SK-N-MC (cell line): ENCODE data around the gene POU3F4.

Experiments
- DNase-seq: peaks from one replicate; pipeline ENCODE4 v3.0.0-alpha.2; 2011; ENCODE audit warnings: low read depth, low spot score
- H3K27ac ChIP-seq: fragments of 200-600 bp; sonication (generic); 2 replicates; pipeline ENCODE4 v1.5.1; 2016; ENCODE audit warnings: mixed run types
- H3K36me3 ChIP-seq: fragments of 200-600 bp; sonication (generic); 2 replicates; pipeline ENCODE4 v1.6.1; 2017; ENCODE audit warnings: antibody characterized with exemption, low read length, mixed read lengths; ENCODE audit not compliant: insufficient read depth
- H3K4me3 ChIP-seq: fragments of 200-600 bp; sonication (generic); 2 replicates; pipeline ENCODE4 v1.5.1; 2016
- H3K9ac ChIP-seq: fragments of 200-600 bp; sonication (generic); 2 replicates; pipeline ENCODE4 v1.8.0; 2017; ENCODE audit warnings: mixed run types, mixed read lengths; ENCODE audit not compliant: insufficient read length
- H3K9me3 ChIP-seq: fragments of 200-600 bp; sonication (generic); 2 replicates; pipeline ENCODE4 v1.6.1; 2017; ENCODE audit warnings: low read depth, mild to moderate bottlenecking, antibody characterized with exemption, low read length, moderate library complexity, mixed read lengths
- EZH2 ChIP-seq: fragments of 200-600 bp; sonication (generic); IDR thresholded peaks from one replicate; pipeline ENCODE4 v1.6.1; 2017; ENCODE audit warnings: antibody characterized with exemption
- FOXP2 ChIP-seq: optimal IDR thresholded peaks from 2 replicates; pipeline ENCODE3; 2011; ENCODE audit warnings: mild to moderate bottlenecking, moderate library complexity; ENCODE audit not compliant: insufficient read depth; ENCODE audit errors: extremely low read length, control extremely low read depth
- POLR2AphosphoS5 ChIP-seq: IDR thresholded peaks from 2 replicates; pipeline ENCODE4 v1.6.1; 2012; ENCODE audit warnings: mild to moderate bottlenecking, low read depth, low read length, borderline replicate concordance

Gene POU3F4

DNA sequence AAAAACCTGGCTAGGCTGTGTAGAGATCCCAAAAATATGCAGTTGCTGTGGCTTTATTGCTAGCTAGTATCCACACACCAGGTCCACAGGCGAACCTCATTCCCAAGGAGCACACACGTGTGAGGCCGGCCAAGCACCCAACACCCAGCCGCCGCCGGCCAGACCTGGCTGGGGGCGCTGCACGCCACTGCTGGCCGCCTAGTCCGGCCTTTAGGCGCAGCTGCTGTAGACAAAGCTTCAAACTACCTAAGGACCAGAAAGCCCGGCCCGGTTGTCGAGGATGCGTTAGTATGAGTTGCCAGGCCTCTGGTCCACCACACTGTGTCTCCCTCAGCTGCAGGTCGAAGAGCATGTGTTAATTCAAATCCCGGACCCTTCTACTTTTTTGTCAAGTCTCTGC is 3.1 kb downstream of the POU3F4 start:
- Histone ChIP-seq H3K9me3 (no peaks in the 10 kb centered on the region), H3K4me3 (no peak overlapping the region), H3K27ac (no peak overlapping the region), H3K9ac (no peak overlapping the region), H3K36me3 (no peaks in the 10 kb centered on the region)
- no peak for DNase-seq
- TF ChIP-seq POLR2AphosphoS5: no peak
- TF ChIP-seq FOXP2: no peak
- no peak for TF ChIP-seq EZH2

DNA sequence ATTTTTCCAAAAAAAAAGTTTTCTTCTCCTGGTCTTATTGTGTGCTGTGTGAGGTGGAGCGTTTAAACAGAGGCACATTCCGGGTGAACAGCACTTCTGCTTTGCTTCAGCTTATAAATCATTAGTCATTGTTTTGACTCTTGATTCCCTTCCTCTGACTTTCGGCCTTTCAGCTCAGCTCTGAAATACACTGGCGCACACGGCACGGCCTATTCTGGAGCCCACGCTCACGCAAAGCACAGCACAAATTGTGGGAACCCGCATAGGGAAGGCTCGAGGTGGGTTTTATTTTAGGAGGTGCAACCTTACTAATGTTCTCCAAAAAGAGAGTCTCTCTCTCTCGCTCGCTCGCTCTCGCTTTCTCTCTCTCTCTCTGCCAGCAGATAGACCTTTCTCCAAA is 4.0 kb downstream of the POU3F4 start:
- no peaks in the 10 kb centered on the region for H3K9me3 ChIP-seq
- DNase-seq: no peak
- H3K9ac ChIP-seq: no peak overlapping the region
- H3K4me3 ChIP-seq: no peak overlapping the region
- H3K27ac ChIP-seq: no peak overlapping the region
- no peaks in the 10 kb centered on the region for H3K36me3 ChIP-seq
- TF ChIP-seq EZH2 (no peak), FOXP2 (no peak), POLR2AphosphoS5 (no peak)

DNA sequence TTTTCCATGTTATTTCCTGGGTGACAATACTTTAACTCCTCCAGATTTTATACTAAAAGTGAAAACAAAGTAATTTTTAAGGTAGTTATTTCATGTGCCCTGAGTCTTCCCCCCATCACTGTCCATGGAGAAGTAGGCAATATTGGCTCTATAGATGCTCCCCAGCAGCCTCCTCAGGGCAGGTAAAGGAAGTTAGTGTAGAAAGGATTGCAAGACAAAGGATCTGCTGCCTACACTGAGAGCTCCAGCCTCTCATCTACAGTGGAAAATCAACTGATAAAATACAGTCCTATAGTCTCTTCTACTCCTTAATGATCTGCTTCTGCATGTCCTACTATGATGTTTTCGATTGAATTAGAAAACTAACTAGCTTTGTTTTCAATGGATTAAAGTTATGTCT is 8.5 kb downstream of the POU3F4 start:
- H3K9me3 ChIP-seq: no peaks in the 10 kb centered on the region

DNA sequence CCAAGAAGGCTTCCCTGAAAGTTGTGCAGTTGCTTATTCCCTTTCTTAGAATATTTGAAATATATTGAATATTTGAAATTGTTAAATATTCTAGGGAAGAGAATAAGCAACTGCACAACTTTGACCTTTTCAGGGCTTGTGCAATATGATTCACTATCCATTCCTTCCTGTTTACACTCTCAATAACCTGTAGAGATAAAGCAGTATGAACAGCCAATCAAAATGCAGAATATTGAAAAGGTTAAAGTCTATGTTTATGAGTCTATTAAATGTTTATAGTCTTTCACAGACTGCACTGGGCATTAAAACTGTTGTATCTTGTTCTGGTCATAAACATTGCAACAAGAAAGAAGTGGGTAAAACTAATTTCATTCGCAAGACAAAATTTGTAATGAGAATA is 13.8 kb downstream of the POU3F4 start:
- no peak overlapping the region for H3K9ac ChIP-seq
- H3K36me3 ChIP-seq: no peaks in the 10 kb centered on the region
- no peak overlapping the region for H3K4me3 ChIP-seq
- no peak for DNase-seq
- no peaks in the 10 kb centered on the region for H3K9me3 ChIP-seq
- no peak overlapping the region for H3K27ac ChIP-seq
- no peak for TF ChIP-seq POLR2AphosphoS5
- no peak for TF ChIP-seq FOXP2
- TF ChIP-seq EZH2: no peak

More for the DNA sequence above, 8.5 kb downstream of the POU3F4 start:
- TF ChIP-seq EZH2 (no peak), FOXP2 (no peak), POLR2AphosphoS5 (no peak)
- Histone ChIP-seq H3K27ac (no peak overlapping the region), H3K36me3 (no peaks in the 10 kb centered on the region), H3K4me3 (no peak overlapping the region), H3K9ac (no peak overlapping the region)
- DNase-seq: no peak

DNA sequence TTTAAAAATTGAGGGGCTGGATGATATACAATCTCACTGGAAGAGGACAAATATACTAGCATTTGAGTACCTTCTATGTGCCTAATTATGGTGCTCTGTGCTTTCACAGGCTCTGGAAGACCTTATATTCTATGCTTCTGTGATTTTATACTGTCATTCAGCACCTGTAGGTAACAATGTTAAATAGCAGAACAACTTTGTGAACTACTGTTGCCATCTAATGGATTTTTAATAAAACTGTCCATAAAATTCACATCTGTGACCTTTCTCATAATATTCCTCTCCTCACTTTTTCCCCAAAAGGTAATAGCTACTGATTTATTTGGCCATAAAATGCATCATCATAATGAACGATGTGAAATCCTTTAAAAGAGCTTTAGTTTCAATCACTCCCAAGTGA is 21.9 kb downstream of the POU3F4 start:
- no peak for TF ChIP-seq FOXP2
- TF ChIP-seq EZH2: no peak
- no peak for TF ChIP-seq POLR2AphosphoS5
- DNase-seq: no peak
- no peaks in the 10 kb centered on the region for H3K36me3 ChIP-seq

DNA sequence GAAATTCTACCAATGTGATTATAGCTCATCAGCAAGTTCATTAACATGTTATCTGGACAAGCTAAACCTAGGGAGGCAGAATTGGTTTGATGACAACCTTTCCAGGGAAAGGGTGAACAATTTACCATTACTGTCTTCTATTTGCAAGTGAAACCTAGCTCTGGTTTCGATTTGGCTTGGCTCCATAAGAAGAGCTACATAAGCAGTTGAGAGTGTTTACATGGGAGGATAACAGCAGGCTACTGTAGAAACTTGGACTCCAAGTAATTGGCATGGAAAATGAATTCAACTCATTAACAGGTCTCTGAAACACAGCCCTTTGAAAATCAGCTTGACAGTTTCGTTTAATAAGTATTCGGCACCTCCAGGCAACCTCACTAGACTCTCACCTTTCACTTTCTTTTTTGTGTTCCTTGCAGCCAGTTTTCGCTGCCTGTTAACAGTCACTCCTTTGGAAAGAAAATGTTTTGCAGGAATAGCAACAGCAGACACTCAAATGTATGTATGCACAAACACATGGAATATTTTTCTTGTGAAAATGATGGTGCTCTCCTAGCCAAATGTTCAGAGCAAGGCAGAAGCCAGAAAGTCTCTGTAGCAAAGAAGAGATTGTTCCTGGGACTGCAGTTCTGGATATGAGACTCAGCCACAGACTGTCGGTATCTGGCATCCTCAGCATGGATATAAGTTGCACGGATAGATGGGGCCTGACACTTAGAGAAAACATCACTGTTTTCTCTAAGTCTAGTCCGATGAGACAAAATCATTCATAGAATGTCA is 27.5 kb downstream of the POU3F4 start:
- no peak for TF ChIP-seq POLR2AphosphoS5
- no peak for TF ChIP-seq EZH2
- TF ChIP-seq FOXP2: no peak
- Histone ChIP-seq H3K9me3 (no peaks in the 10 kb centered on the region), H3K9ac (no peak overlapping the region), H3K36me3 (no peaks in the 10 kb centered on the region), H3K27ac (no peak overlapping the region), H3K4me3 (no peak overlapping the region)
- no peak for DNase-seq

More for the DNA sequence above, 21.9 kb downstream of the POU3F4 start:
- no peak overlapping the region for H3K9ac ChIP-seq
- H3K27ac ChIP-seq: no peak overlapping the region
- H3K9me3 ChIP-seq: no peaks in the 10 kb centered on the region
- no peak overlapping the region for H3K4me3 ChIP-seq
